WTC11 (cell line): ENCODE data around the gene SH2D4B.

Experiments used
- FOXJ3 ChIP-seq: sonication (generic); formaldehyde crosslinking; IDR thresholded peaks from 2 replicates; pipeline ENCODE4 v1.9.0; 2021; ENCODE audit warnings: missing genetic modification reagents, mild to moderate bottlenecking, borderline replicate concordance
- GABPB1 ChIP-seq: sonication (generic); formaldehyde crosslinking; IDR thresholded peaks from 2 replicates; pipeline ENCODE4 v1.8.1; 2023; ENCODE audit warnings: mild to moderate bottlenecking, missing genetic modification reagents
- KAT7 ChIP-seq: sonication (generic); formaldehyde crosslinking; IDR thresholded peaks from 2 replicates; pipeline ENCODE4 v1.8.1; 2023; ENCODE audit warnings: missing genetic modification reagents, mild to moderate bottlenecking, borderline replicate concordance
- TEAD1 ChIP-seq: sonication (generic); formaldehyde crosslinking; IDR thresholded peaks from 2 replicates; pipeline ENCODE4 v1.8.0; 2022; ENCODE audit warnings: mild to moderate bottlenecking, missing genetic modification reagents
- TF ChIP-seq, protein P1 (sequence below): fragments of 200-600 bp; IDR thresholded peaks from 2 replicates; pipeline ENCODE4 v1.8.0; 2022; ENCODE audit warnings: antibody characterized with exemption
- TF ChIP-seq, protein P2 (sequence below): sonication (generic); formaldehyde crosslinking; IDR thresholded peaks from 2 replicates; pipeline ENCODE4 v1.8.1; 2023; ENCODE audit warnings: mild to moderate bottlenecking, missing genetic modification reagents, moderate library complexity
- TF ChIP-seq, protein P3 (sequence below): fragments of 250-450 bp; sonication (Bioruptor Pico); IDR thresholded peaks from 2 replicates; pipeline ENCODE4 v1.9.0; 2021; ENCODE audit warnings: mild to moderate bottlenecking, borderline replicate concordance

DNA sequence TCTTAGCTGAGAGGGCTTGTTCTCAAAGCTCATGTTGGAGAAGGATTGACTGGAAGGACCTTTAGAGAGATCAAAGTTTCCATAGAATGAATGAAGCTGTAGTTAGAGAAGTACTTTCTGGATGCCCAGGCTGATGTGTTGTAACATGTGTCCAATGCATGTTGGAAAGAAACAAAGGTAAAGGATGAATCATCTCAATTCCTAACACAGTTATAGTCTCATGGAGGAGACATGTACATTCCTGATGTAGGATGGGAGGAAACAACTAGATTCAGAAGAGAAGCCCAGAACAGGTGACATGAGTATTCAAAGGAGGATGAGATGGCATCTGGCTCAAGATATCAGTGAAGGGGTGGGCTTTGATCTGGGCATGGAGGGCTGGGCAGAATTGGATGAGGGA is 152.7 kb downstream of the SH2D4B start:
- TF ChIP-seq KAT7 (CRISPR knock-in tag) (no peak), TEAD1 (CRISPR knock-in tag) (no peak), GABPB1 (CRISPR knock-in tag) (no peak), FOXJ3 (CRISPR knock-in tag) (no peak)
- TF ChIP-seq, protein P1, sequence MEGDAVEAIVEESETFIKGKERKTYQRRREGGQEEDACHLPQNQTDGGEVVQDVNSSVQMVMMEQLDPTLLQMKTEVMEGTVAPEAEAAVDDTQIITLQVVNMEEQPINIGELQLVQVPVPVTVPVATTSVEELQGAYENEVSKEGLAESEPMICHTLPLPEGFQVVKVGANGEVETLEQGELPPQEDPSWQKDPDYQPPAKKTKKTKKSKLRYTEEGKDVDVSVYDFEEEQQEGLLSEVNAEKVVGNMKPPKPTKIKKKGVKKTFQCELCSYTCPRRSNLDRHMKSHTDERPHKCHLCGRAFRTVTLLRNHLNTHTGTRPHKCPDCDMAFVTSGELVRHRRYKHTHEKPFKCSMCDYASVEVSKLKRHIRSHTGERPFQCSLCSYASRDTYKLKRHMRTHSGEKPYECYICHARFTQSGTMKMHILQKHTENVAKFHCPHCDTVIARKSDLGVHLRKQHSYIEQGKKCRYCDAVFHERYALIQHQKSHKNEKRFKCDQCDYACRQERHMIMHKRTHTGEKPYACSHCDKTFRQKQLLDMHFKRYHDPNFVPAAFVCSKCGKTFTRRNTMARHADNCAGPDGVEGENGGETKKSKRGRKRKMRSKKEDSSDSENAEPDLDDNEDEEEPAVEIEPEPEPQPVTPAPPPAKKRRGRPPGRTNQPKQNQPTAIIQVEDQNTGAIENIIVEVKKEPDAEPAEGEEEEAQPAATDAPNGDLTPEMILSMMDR = no peak
- TF ChIP-seq, protein P2, sequence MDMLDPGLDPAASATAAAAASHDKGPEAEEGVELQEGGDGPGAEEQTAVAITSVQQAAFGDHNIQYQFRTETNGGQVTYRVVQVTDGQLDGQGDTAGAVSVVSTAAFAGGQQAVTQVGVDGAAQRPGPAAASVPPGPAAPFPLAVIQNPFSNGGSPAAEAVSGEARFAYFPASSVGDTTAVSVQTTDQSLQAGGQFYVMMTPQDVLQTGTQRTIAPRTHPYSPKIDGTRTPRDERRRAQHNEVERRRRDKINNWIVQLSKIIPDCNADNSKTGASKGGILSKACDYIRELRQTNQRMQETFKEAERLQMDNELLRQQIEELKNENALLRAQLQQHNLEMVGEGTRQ = no peak
- TF ChIP-seq, protein P3, sequence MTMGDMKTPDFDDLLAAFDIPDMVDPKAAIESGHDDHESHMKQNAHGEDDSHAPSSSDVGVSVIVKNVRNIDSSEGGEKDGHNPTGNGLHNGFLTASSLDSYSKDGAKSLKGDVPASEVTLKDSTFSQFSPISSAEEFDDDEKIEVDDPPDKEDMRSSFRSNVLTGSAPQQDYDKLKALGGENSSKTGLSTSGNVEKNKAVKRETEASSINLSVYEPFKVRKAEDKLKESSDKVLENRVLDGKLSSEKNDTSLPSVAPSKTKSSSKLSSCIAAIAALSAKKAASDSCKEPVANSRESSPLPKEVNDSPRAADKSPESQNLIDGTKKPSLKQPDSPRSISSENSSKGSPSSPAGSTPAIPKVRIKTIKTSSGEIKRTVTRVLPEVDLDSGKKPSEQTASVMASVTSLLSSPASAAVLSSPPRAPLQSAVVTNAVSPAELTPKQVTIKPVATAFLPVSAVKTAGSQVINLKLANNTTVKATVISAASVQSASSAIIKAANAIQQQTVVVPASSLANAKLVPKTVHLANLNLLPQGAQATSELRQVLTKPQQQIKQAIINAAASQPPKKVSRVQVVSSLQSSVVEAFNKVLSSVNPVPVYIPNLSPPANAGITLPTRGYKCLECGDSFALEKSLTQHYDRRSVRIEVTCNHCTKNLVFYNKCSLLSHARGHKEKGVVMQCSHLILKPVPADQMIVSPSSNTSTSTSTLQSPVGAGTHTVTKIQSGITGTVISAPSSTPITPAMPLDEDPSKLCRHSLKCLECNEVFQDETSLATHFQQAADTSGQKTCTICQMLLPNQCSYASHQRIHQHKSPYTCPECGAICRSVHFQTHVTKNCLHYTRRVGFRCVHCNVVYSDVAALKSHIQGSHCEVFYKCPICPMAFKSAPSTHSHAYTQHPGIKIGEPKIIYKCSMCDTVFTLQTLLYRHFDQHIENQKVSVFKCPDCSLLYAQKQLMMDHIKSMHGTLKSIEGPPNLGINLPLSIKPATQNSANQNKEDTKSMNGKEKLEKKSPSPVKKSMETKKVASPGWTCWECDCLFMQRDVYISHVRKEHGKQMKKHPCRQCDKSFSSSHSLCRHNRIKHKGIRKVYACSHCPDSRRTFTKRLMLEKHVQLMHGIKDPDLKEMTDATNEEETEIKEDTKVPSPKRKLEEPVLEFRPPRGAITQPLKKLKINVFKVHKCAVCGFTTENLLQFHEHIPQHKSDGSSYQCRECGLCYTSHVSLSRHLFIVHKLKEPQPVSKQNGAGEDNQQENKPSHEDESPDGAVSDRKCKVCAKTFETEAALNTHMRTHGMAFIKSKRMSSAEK (CRISPR knock-in tag) = no peak
